ENCODE results near the gene SMYD3. TPM values are rescaled to one million over a fixed set of nuclear protein-coding genes. Genes with fewer than 3 reads are reported as not detected.

The SMYD3 gene
- total and polyA plus RNA-seq, 2 experiments from 2014 or later: 30.8 to 68.5 TPM

DNA sequence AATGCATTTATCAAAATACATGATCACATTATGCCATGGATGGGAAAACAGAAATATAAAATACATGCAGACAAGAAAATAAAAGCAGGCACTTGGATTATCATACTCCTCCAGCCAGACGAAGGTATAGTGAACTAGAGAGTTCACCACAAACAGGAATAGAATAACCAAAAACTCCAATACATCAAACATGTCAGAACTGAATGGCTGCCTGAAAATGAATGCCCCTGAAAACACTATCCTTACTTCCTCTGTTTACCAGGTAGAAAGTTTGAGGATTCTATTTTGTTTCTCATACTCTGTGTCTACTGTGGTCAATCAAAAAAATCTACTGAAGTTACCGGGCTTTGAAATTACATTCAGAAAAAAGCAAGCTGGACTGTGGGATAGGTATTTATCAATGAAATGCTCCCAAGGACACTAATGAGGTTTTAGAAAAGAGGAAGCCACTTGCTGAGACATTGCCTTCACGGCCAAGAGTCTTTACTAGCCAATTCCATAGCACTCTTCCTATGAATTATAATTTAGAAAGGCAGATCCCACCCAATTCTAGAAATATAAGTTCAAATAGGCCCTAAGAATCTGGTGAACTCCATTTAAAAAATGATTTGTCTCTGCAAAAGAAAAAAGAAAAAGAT lies 197.7 kb downstream of the SMYD3 start:
- H3K36me3 ChIP-seq (replicated peaks; ENCODE audit: insufficient read depth, low read depth): no peaks in the 10 kb centered on the region
- H3K4me2 ChIP-seq: no peak overlapping the region
- H3K4me3 ChIP-seq: no peak overlapping the region
- peaks cover 4% of the 10 kb centered on the region for H3K4me1 ChIP-seq (ENCODE audit: insufficient read depth)
- H2AFZ ChIP-seq: no peak overlapping the region
- no peaks in the 10 kb centered on the region for H3K79me2 ChIP-seq
- H3K27me3 ChIP-seq: no peaks in the 10 kb centered on the region
- H3K9me2 ChIP-seq (replicated peaks; ENCODE audit: insufficient read depth): no peaks in the 10 kb centered on the region
- H4K20me1 ChIP-seq (ENCODE audit: insufficient read depth, poor library complexity, severe bottlenecking): no peaks in the 10 kb centered on the region
- no peak overlapping the region for H3K27ac ChIP-seq
- TF ChIP-seq EZH2phosphoT487 (IDR thresholded peaks at IDR 0.05; ENCODE audit: low read depth, severe bottlenecking, unreplicated experiment) (no peak), EZH2 (IDR thresholded peaks at IDR 0.05; ENCODE audit: borderline replicate concordance) (no peak)
- TF ChIP-seq, protein P1, sequence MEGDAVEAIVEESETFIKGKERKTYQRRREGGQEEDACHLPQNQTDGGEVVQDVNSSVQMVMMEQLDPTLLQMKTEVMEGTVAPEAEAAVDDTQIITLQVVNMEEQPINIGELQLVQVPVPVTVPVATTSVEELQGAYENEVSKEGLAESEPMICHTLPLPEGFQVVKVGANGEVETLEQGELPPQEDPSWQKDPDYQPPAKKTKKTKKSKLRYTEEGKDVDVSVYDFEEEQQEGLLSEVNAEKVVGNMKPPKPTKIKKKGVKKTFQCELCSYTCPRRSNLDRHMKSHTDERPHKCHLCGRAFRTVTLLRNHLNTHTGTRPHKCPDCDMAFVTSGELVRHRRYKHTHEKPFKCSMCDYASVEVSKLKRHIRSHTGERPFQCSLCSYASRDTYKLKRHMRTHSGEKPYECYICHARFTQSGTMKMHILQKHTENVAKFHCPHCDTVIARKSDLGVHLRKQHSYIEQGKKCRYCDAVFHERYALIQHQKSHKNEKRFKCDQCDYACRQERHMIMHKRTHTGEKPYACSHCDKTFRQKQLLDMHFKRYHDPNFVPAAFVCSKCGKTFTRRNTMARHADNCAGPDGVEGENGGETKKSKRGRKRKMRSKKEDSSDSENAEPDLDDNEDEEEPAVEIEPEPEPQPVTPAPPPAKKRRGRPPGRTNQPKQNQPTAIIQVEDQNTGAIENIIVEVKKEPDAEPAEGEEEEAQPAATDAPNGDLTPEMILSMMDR (IDR thresholded peaks at IDR 0.05; ENCODE audit: poor library complexity): no peak
- 91% methylated on average over 3 of the region's 3 CpGs for WGBS (ENCODE audit: low lambda C conversion rate, missing lambda C conversion rate)
- H3K9me3 ChIP-seq (ENCODE audit: low read depth): no peaks in the 10 kb centered on the region
- no peak for DNase-seq (ENCODE audit: low spot score)

DNA sequence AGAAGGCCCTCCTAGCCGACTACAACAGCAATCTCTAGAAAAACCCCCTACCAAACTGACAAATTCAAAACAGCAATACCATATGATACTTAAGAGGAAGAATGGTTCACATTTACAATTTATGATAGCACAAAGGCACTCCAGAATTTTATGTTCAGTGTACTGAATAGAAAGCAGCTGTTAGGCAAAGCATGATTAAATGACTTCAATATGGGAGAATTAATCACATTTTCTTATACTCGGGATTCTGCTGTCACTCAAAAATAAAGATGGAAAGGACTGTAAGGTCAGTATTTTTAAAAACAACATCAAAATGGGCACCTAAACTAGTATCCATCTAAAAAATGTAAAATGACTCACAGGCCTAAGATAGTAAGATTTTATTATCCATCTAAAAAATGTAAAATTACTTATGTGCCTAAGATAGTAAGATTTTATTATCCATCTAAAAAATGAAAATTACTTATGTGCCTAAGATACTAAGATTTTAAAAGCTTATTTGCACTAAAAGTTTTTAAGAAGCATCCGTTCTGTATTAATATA lies 198.5 kb downstream of the SMYD3 start:
- Histone ChIP-seq H3K36me3 (replicated peaks; ENCODE audit: insufficient read depth, low read depth) (no peaks in the 10 kb centered on the region), H3K27me3 (no peaks in the 10 kb centered on the region), H3K4me3 (no peak overlapping the region), H3K4me1 (ENCODE audit: insufficient read depth) (peaks cover 4% of the 10 kb centered on the region), H3K9me2 (replicated peaks; ENCODE audit: insufficient read depth) (no peaks in the 10 kb centered on the region), H4K20me1 (ENCODE audit: insufficient read depth, poor library complexity, severe bottlenecking) (no peaks in the 10 kb centered on the region), H2AFZ (no peak overlapping the region), H3K27ac (no peak overlapping the region), H3K4me2 (no peak overlapping the region), H3K79me2 (no peaks in the 10 kb centered on the region), H3K9me3 (ENCODE audit: low read depth) (no peaks in the 10 kb centered on the region)
- no peak for DNase-seq (ENCODE audit: low spot score)
- TF ChIP-seq EZH2phosphoT487 (IDR thresholded peaks at IDR 0.05; ENCODE audit: low read depth, severe bottlenecking, unreplicated experiment) (no peak), EZH2 (IDR thresholded peaks at IDR 0.05; ENCODE audit: borderline replicate concordance) (no peak)
- TF ChIP-seq, protein P1 (IDR thresholded peaks at IDR 0.05; ENCODE audit: poor library complexity): no peak
- WGBS (ENCODE audit: low lambda C conversion rate, missing lambda C conversion rate): 69% methylated on average over 3 of the region's 3 CpGs

DNA sequence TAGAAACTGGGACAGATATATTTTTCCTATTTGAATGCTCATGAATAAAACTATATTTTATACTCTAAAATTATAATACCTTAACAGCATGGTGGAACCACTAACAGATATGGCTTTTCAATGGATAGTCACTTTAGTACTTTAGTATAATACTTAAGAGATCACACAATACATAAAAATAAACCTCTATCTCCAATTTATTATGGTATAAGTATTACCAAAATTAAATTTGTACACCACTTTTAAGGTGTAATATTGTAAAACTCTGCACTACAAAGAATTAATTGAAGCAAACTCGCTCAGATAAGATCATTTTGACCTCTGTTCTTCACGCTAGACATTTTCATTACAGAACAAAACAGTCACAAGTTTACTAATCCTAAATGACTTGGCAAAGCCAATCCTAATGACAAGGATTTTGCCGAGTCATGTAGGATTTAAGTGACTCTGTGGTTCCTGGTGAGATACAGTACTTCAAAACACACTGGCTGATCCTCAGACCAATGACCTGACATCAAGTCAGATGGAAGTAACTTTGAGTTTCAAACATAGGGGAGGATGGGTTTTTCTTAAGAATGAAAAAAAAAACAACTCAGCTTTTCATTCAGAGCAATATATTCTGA lies 200.6 kb downstream of the SMYD3 start:
- Histone ChIP-seq H2AFZ (no peak overlapping the region), H3K4me1 (ENCODE audit: insufficient read depth) (peaks cover 16% of the 10 kb centered on the region), H3K36me3 (replicated peaks; ENCODE audit: insufficient read depth, low read depth) (no peaks in the 10 kb centered on the region), H4K20me1 (ENCODE audit: insufficient read depth, poor library complexity, severe bottlenecking) (no peaks in the 10 kb centered on the region), H3K27ac (no peak overlapping the region), H3K27me3 (no peaks in the 10 kb centered on the region), H3K4me2 (no peak overlapping the region), H3K9me3 (ENCODE audit: low read depth) (no peaks in the 10 kb centered on the region), H3K4me3 (no peak overlapping the region), H3K9me2 (replicated peaks; ENCODE audit: insufficient read depth) (no peaks in the 10 kb centered on the region), H3K79me2 (no peaks in the 10 kb centered on the region)
- WGBS (ENCODE audit: low lambda C conversion rate, missing lambda C conversion rate): 62% methylated on average over 3 of the region's 3 CpGs
- TF ChIP-seq, protein P1 (IDR thresholded peaks at IDR 0.05; ENCODE audit: poor library complexity): no peak
- TF ChIP-seq EZH2phosphoT487 (IDR thresholded peaks at IDR 0.05; ENCODE audit: low read depth, severe bottlenecking, unreplicated experiment) (no peak), EZH2 (IDR thresholded peaks at IDR 0.05; ENCODE audit: borderline replicate concordance) (no peak)
- DNase-seq (ENCODE audit: low spot score): no peak

Measured in hepatocyte (in vitro differentiated cells).